ENCODE results near the gene NRIP1. TPM values are rescaled to one million over a fixed set of nuclear protein-coding genes. Genes with fewer than 3 reads are reported as not detected.

The NRIP1 gene
- total and polyA plus RNA-seq, 2 of the 13 experiments (the other 11 are each of a cell fraction or from before 2014, with no cell fraction given), result 21.0 to 69.0 TPM

GRCh38 chr21:15023776-15024175 lies 41.0 kb downstream of the NRIP1 start (continued):
- TF ChIP-seq HOXA7 (CRISPR knock-in tag; IDR thresholded peaks at IDR 0.05) (no peak), SMAD9 (CRISPR knock-in tag; IDR thresholded peaks at IDR 0.05) (no peak), ZNF512 (CRISPR knock-in tag; IDR thresholded peaks at IDR 0.05) (no peak), RBAK (CRISPR knock-in tag; IDR thresholded peaks at IDR 0.05) (no peak), EED (CRISPR knock-in tag; IDR thresholded peaks at IDR 0.05) (no peak)
- TF ChIP-seq, protein P1, sequence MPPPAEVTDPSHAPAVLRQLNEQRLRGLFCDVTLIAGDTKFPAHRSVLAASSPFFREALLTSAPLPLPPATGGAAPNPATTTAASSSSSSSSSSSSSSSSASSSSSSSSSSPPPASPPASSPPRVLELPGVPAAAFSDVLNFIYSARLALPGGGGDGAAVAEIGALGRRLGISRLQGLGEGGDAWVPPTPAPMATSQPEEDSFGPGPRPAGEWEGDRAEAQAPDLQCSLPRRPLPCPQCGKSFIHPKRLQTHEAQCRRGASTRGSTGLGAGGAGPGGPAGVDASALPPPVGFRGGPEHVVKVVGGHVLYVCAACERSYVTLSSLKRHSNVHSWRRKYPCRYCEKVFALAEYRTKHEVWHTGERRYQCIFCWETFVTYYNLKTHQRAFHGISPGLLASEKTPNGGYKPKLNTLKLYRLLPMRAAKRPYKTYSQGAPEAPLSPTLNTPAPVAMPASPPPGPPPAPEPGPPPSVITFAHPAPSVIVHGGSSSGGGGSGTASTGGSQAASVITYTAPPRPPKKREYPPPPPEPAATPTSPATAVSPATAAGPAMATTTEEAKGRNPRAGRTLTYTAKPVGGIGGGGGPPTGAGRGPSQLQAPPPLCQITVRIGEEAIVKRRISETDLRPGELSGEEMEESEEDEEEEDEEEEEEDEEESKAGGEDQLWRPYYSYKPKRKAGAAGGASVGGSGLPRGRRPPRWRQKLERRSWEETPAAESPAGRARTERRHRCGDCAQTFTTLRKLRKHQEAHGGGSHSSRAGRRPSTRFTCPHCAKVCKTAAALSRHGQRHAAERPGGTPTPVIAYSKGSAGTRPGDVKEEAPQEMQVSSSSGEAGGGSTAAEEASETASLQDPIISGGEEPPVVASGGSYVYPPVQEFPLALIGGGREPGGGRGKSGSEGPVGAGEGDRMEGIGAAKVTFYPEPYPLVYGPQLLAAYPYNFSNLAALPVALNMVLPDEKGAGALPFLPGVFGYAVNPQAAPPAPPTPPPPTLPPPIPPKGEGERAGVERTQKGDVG (CRISPR knock-in tag; IDR thresholded peaks at IDR 0.05; ENCODE audit: borderline replicate concordance), result no peak

- BruUV-seq (replicated peaks), result no TSS peak
- CTCF ChIA-PET (ENCODE audit: low intra/inter-chr PET ratio, low total read pairs), result no interaction called here
- no peak for DNase-seq (ENCODE audit: low spot score)
- Histone ChIP-seq H3K9me3 (ENCODE audit: low read length) (no peaks in the 10 kb centered on the region), H3K27ac (ENCODE audit: extremely low read length, insufficient read depth, low read length) (no peak overlapping the region), H3K9ac (ENCODE audit: insufficient read depth, low read depth, low read length) (no peak overlapping the region), H3K79me2 (ENCODE audit: insufficient read depth, low read length) (peaks cover 100% of the 10 kb centered on the region), H3K27me3 (ENCODE audit: control insufficient read depth in 1 of 2, insufficient read depth in 2 of 2, low read length in 2 of 2) (no peaks in the 10 kb centered on the region), H3K4me1 (ENCODE audit: insufficient read depth, low read length) (peaks cover 9% of the 10 kb centered on the region; the same call in 1 of the 2 replicates), H3K36me3 (replicated peaks in 1 of 2; ENCODE audit: control insufficient read depth in 1 of 2, insufficient read depth in 2 of 2, low read length in 2 of 2) (peaks cover 3 to 10% of the 10 kb centered on the region in 2 experiments; a peak in 2 of 5 replicates), H4K20me1 (ENCODE audit: insufficient read depth, low read length) (peaks cover 77% of the 10 kb centered on the region), H3K4me2 (ENCODE audit: low read depth, low read length) (no peak overlapping the region), H3K4me3 (replicated peaks in 1 of 3; ENCODE audit: insufficient read depth in 1 of 3, low read depth in 2 of 3, low read length in 3 of 3) (no peak overlapping the region), H2AFZ (ENCODE audit: low read length) (no peak overlapping the region)
- WGBS (ENCODE audit: low lambda C conversion rate), result 96% methylated on average over 6 of the region's 6 CpGs
- in situ Hi-C loops (cut with HindIII; ENCODE audit: extremely low pct_ligation_motif_present, low pct_unique_long_range_greater_than_20kb) (no loop called here), intact Hi-C loops (cut with micrococcal nuclease; ENCODE audit: unreplicated experiment) (no loop called here)
- ATAC-seq, result peak; percentile 27; the same call in 2 of the 3 replicates
- TF ChIP-seq RBM22 (optimal IDR thresholded peaks at IDR 0.05; ENCODE audit: low read length) (peak; percentile 61), MIXL1 (CRISPR knock-in tag; IDR thresholded peaks at IDR 0.05) (no peak)
- POLR2A ChIA-PET, result no interaction called here
- FAIRE-seq, result no peak
Measured at GRCh38 chr21:15022608-15023261, 42.1 kb downstream of the NRIP1 start.

All from HepG2 (cell line).